ENCODE data around the gene EIF2B4.
"Not testable (repeated sequence)": the region's sequence is repeated elsewhere in the genome, so short reads cannot be mapped to it uniquely, and the experiment has no call there.

EIF2B4 gene

DNA sequence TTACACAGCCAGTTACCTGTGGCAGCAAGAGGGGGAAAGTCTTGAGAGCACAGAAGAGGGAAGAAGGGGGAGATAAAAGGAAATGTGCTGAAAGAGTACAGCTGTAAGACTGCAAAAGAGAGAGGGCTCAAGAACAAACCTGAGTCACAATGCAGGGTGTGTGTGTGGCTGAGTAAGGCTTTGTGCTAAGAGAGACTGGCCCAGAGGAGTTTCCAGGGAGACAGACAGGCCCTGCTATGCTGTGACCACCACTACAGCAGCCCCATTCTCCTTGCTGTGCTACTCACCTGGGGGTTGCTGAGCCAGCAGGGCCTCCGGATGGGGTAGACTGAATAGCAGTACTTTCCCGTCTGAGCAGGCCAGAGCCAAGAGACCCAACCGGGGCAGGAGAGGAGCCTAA lies 34.8 kb downstream of the EIF2B4 start:
- DNase-seq, result no peak

DNA sequence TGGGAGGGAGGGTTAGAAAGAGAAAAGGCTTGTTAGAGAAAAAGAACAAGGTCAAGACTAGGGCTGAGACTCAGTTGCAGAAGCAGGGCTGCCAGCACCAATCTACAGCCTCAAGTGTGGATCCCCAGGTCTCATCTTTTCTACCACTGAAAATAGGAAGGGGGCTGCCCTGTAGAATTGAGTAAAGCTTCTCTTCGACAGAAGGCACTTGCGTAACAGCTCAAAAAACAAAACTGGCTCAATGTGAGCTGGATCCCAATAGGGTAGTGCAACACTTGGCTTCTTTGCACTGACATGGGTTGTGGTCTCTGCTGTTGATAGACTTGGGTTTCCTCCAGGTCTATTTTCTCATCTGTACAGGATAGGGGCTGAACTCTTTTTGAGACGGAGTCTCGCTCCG lies 45.4 kb downstream of the EIF2B4 start:
- DNase-seq, result no peak

DNA sequence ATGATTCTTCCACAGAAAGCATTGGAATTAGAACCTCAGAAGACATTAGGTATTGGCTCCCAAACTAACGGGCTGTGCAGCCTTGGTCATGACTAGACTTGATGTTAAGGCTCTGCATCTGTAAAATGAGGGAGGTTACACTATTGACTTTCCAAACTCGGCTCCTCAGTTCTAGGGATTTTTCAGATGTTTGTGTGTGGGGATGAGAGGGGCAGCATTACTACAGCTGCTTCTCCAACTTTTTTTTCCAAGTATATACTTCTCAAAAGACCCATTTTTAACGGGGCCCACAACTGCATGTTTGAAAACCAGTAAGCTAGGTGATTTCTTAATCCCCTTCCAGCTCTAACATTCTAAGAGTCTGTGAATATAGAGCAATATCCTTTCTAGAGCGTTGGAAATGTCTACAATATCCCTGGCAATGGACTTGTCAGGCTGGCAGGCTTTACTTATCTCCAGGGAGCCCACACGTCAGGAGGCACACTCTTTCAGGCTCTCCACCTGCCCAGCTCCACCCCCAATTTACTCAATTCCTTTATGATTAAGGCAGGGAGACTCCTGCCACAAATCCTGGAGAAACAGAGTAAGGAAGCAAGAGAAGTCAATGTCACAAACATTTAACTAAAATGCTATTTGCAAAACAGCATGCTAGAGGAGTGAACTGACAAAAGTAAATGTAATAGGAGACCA lies 46.4 kb downstream of the EIF2B4 start:
- DNase-seq, result no peak

GRCh38 chr2:27322766-27323595 lies 47.2 kb downstream of the EIF2B4 start, which contains the start of gene MPV17:
Gene MPV17, minus strand, starts transcription at chr2:27323097. Its CDS starts 580 bp downstream, at chr2:27322517.
- DNase-seq, result peak; percentile 85 to 86

- DNase-seq, result no peak
These were observed 47.8 kb downstream of the EIF2B4 start for GRCh38 chr2:27322301-27322765.

- DNase-seq, result no peak
These were observed 49.1 kb downstream of the EIF2B4 start for GRCh38 chr2:27320958-27321543.

DNA sequence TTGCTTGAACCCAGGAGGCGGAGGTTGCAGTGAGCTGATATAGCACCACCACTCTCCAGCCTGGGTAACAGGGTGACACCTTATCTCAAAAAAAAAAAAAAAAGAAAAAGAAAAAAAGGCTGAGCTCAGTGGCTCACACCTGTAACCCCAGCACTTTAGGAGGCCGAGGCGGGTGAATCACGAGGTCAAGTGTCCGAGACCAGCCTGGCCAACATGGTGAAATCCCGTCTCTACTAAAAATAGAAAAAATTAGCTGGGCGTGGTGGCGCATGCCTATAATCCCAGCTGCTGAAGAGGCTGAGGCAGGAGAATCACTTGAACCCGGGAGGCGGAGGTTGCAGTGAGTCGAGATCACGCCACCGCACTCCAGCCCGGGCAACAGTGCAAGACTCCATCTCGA lies 50.3 kb downstream of the EIF2B4 start:
- DNase-seq, result not testable (repeated sequence)

DNA sequence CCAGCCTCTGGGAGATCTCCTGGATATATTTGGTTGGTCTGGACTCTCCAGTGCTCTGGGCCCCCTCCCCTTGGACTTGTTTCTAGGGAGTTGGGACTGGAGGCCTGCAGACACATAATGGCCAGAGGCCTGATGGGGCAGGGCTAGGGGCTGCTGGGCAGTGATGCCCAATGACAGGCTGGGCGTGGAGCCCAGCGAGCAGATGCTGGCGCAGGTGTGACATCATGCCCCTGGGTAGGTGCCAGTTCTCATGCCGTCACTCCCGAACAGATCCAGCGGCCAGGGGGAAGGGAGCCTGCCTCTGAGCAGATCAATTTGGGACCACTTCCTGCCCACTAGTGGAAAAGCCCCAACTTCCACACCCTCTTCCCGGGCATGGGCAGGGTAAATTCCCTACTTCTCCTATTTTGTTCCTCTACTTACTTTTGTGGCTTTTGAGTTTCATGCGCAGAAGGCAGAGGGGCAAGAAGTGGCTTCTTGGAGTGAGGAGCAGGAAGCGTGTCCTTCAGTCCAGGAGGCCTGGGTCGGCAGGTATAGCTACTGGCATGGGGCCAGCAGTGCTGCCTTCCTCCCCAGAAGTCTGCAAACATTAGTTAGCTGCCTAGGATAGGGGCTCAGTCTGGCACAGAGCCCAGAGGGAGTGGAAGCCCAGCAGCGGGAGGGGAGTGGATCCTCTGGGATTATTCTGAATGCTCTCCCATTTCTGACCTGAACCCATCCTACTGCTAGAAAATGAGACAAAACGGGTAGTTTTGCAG lies 53.3 kb downstream of the EIF2B4 start:
- DNase-seq, result no peak

GRCh38 chr2:27315122-27315521 lies 55.0 kb downstream of the EIF2B4 start:
- DNase-seq, result no peak

GRCh38 chr2:27314709-27315108 lies 55.4 kb downstream of the EIF2B4 start:
- no peak for DNase-seq

All from activated CD4-positive, alpha-beta T cell treated with anti-CD3 and anti-CD28 coated beads for 4 hours (primary cell).